Measurements from ENCODE around the gene KRTAP3-3. TPM values are rescaled to one million over a fixed set of nuclear protein-coding genes. Genes with fewer than 3 reads are reported as not detected.

The KRTAP3-3 gene
- total RNA-seq, 1 experiment from 2014 or later = not detected

Small RNAs within 50 kb of the gene (small RNA-seq; reads per million reads assigned to genes)
- gene KRTAP3-4P = not detected

Other genes with a start within 250 kb of the KRTAP3-3 start
- gene KRT25, start 238.8 kb downstream of the KRTAP3-3 start, total RNA-seq (2014; rRNA removed; shearing (Covaris generic); ENCODE audit: low replicate concordance) = not detected in 2 replicates
- not detected in 2 replicates for gene KRT26, start 222.0 kb downstream of the KRTAP3-3 start, total RNA-seq (2014; rRNA removed; shearing (Covaris generic); ENCODE audit: low replicate concordance)
- gene KRT27, start 211.6 kb downstream of the KRTAP3-3 start, total RNA-seq (2014; rRNA removed; shearing (Covaris generic); ENCODE audit: low replicate concordance) = not detected in 2 replicates
- gene KRT28, start 194.2 kb downstream of the KRTAP3-3 start, total RNA-seq (2014; rRNA removed; shearing (Covaris generic); ENCODE audit: low replicate concordance) = not detected in 2 replicates
- 14.9 and 21.6 TPM in 2 replicates for gene KRT10, start 171.6 kb downstream of the KRTAP3-3 start, total RNA-seq (2014; rRNA removed; shearing (Covaris generic); ENCODE audit: low replicate concordance)
- not detected in 2 replicates for gene KRT12, start 126.9 kb downstream of the KRTAP3-3 start, total RNA-seq (2014; rRNA removed; shearing (Covaris generic); ENCODE audit: low replicate concordance)
- gene KRT20, start 108.9 kb downstream of the KRTAP3-3 start, total RNA-seq (2014; rRNA removed; shearing (Covaris generic); ENCODE audit: low replicate concordance) = not detected in 2 replicates
- gene KRT23, start 56.5 kb downstream of the KRTAP3-3 start, total RNA-seq (2014; rRNA removed; shearing (Covaris generic); ENCODE audit: low replicate concordance) = not detected in 2 replicates
- not detected in 2 replicates for gene KRT39, start 27.2 kb downstream of the KRTAP3-3 start, total RNA-seq (2014; rRNA removed; shearing (Covaris generic); ENCODE audit: low replicate concordance)
- gene KRT40, start 9.8 kb downstream of the KRTAP3-3 start, total RNA-seq (2014; rRNA removed; shearing (Covaris generic); ENCODE audit: low replicate concordance) = not detected in 2 replicates
- not detected in 2 replicates for gene KRTAP3-2, start 5.7 kb upstream of the KRTAP3-3 start, total RNA-seq (2014; rRNA removed; shearing (Covaris generic); ENCODE audit: low replicate concordance)
- not detected in 2 replicates for gene KRTAP3-1, start 15.0 kb upstream of the KRTAP3-3 start, total RNA-seq (2014; rRNA removed; shearing (Covaris generic); ENCODE audit: low replicate concordance)
- gene KRTAP1-5, start 33.0 kb upstream of the KRTAP3-3 start, total RNA-seq (2014; rRNA removed; shearing (Covaris generic); ENCODE audit: low replicate concordance) = not detected in 2 replicates
- gene KRTAP1-4, start 36.0 kb upstream of the KRTAP3-3 start, total RNA-seq (2014; rRNA removed; shearing (Covaris generic); ENCODE audit: low replicate concordance) = not detected in 2 replicates
- not detected in 2 replicates for gene KRTAP1-3, start 40.7 kb upstream of the KRTAP3-3 start, total RNA-seq (2014; rRNA removed; shearing (Covaris generic); ENCODE audit: low replicate concordance)
- gene KRTAP1-1, start 47.3 kb upstream of the KRTAP3-3 start, total RNA-seq (2014; rRNA removed; shearing (Covaris generic); ENCODE audit: low replicate concordance) = not detected in 2 replicates
- not detected in 2 replicates for gene KRTAP2-1, start 53.2 kb upstream of the KRTAP3-3 start, total RNA-seq (2014; rRNA removed; shearing (Covaris generic); ENCODE audit: low replicate concordance)
- gene KRTAP2-2, start 61.1 kb upstream of the KRTAP3-3 start, total RNA-seq (2014; rRNA removed; shearing (Covaris generic); ENCODE audit: low replicate concordance) = not detected in 2 replicates
- not detected in 2 replicates for gene KRTAP2-3, start 66.0 kb upstream of the KRTAP3-3 start, total RNA-seq (2014; rRNA removed; shearing (Covaris generic); ENCODE audit: low replicate concordance)
- not detected in 2 replicates for gene KRTAP2-4, start 71.7 kb upstream of the KRTAP3-3 start, total RNA-seq (2014; rRNA removed; shearing (Covaris generic); ENCODE audit: low replicate concordance)
- gene KRTAP4-7, start 90.0 kb upstream of the KRTAP3-3 start, total RNA-seq (2014; rRNA removed; shearing (Covaris generic); ENCODE audit: low replicate concordance) = not detected in 2 replicates
- gene KRTAP4-8, start 104.0 kb upstream of the KRTAP3-3 start, total RNA-seq (2014; rRNA removed; shearing (Covaris generic); ENCODE audit: low replicate concordance) = not detected in 2 replicates
- not detected in 2 replicates for gene KRTAP4-16, start 108.0 kb upstream of the KRTAP3-3 start, total RNA-seq (2014; rRNA removed; shearing (Covaris generic); ENCODE audit: low replicate concordance)
- not detected in 2 replicates for gene KRTAP4-9, start 111.2 kb upstream of the KRTAP3-3 start, total RNA-seq (2014; rRNA removed; shearing (Covaris generic); ENCODE audit: low replicate concordance)
- gene KRTAP4-11, start 124.2 kb upstream of the KRTAP3-3 start, total RNA-seq (2014; rRNA removed; shearing (Covaris generic); ENCODE audit: low replicate concordance) = not detected in 2 replicates
- gene KRTAP4-12, start 130.0 kb upstream of the KRTAP3-3 start, total RNA-seq (2014; rRNA removed; shearing (Covaris generic); ENCODE audit: low replicate concordance) = not detected in 2 replicates
- not detected in 2 replicates for gene KRTAP4-6, start 146.4 kb upstream of the KRTAP3-3 start, total RNA-seq (2014; rRNA removed; shearing (Covaris generic); ENCODE audit: low replicate concordance)
- gene KRTAP4-5, start 155.7 kb upstream of the KRTAP3-3 start, total RNA-seq (2014; rRNA removed; shearing (Covaris generic); ENCODE audit: low replicate concordance) = not detected in 2 replicates
- not detected in 2 replicates for gene KRTAP4-4, start 166.6 kb upstream of the KRTAP3-3 start, total RNA-seq (2014; rRNA removed; shearing (Covaris generic); ENCODE audit: low replicate concordance)
- gene KRTAP4-3, start 174.1 kb upstream of the KRTAP3-3 start, total RNA-seq (2014; rRNA removed; shearing (Covaris generic); ENCODE audit: low replicate concordance) = not detected in 2 replicates
- gene KRTAP4-2, start 184.1 kb upstream of the KRTAP3-3 start, total RNA-seq (2014; rRNA removed; shearing (Covaris generic); ENCODE audit: low replicate concordance) = not detected in 2 replicates
- gene KRTAP4-1, start 190.7 kb upstream of the KRTAP3-3 start, total RNA-seq (2014; rRNA removed; shearing (Covaris generic); ENCODE audit: low replicate concordance) = not detected in 2 replicates
- not detected in 2 replicates for gene KRTAP9-1, start 195.7 kb upstream of the KRTAP3-3 start, total RNA-seq (2014; rRNA removed; shearing (Covaris generic); ENCODE audit: low replicate concordance)
- gene KRTAP9-2, start 232.5 kb upstream of the KRTAP3-3 start, total RNA-seq (2014; rRNA removed; shearing (Covaris generic); ENCODE audit: low replicate concordance) = not detected in 2 replicates
- gene KRTAP9-3, start 238.3 kb upstream of the KRTAP3-3 start, total RNA-seq (2014; rRNA removed; shearing (Covaris generic); ENCODE audit: low replicate concordance) = not detected in 2 replicates
- not detected in 2 replicates for gene KRTAP9-8, start 243.8 kb upstream of the KRTAP3-3 start, total RNA-seq (2014; rRNA removed; shearing (Covaris generic); ENCODE audit: low replicate concordance)

Data from Karpas-422 (cell line).